HUDEP-2 (cell line): ENCODE results near the gene SNX5.

Source experiments
- DNase-seq, 76 experiments: peaks; one replicate each; lab custom pipeline; 2025; ENCODE audit not compliant: unreplicated experiment in 76 of 76; lab: John Stamatoyannopoulos, UW

SNX5 gene

GRCh38 chr20:17941826-17942196, 26.8 kb downstream of the SNX5 start:
- DNase-seq = no peak

- DNase-seq = no peak
These were observed 27.3 kb downstream of the SNX5 start for GRCh38 chr20:17941087-17941825.

- peak in 21 of 76 experiments; percentile 9 to 60 (median 21) for DNase-seq
These were observed 28.2 kb downstream of the SNX5 start for GRCh38 chr20:17940224-17940971.

GRCh38 chr20:17939622-17940223, 28.9 kb downstream of the SNX5 start:
- peak in 7 of 76 experiments; percentile 27 to 58 (median 46) for DNase-seq

GRCh38 chr20:17938871-17939619, 29.5 kb downstream of the SNX5 start:
- DNase-seq = peak in 61 of 76 experiments; percentile 13 to 70 (median 42)

GRCh38 chr20:17936761-17937732, 31.5 kb downstream of the SNX5 start:
- no peak for DNase-seq

- no peak for DNase-seq
These were observed 32.3 kb downstream of the SNX5 start for GRCh38 chr20:17936286-17936760.

GRCh38 chr20:17935761-17936160, 32.8 kb downstream of the SNX5 start:
- no peak for DNase-seq

- no peak for DNase-seq
These were observed 33.4 kb downstream of the SNX5 start for GRCh38 chr20:17935186-17935585.

GRCh38 chr20:17934141-17934862, 34.3 kb downstream of the SNX5 start:
- no peak for DNase-seq

GRCh38 chr20:17933711-17934110, 34.9 kb downstream of the SNX5 start:
- no peak for DNase-seq

GRCh38 chr20:17933121-17933520, 35.5 kb downstream of the SNX5 start:
- no peak for DNase-seq

GRCh38 chr20:17932396-17932795, 36.2 kb downstream of the SNX5 start:
- DNase-seq = no peak

GRCh38 chr20:17931513-17931912, 37.1 kb downstream of the SNX5 start:
- DNase-seq = no peak

- DNase-seq = no peak
These were observed 39.8 kb downstream of the SNX5 start for GRCh38 chr20:17928633-17929311.

- DNase-seq = no peak
These were observed 40.4 kb downstream of the SNX5 start for GRCh38 chr20:17928211-17928611.

- no peak for DNase-seq
These were observed 42.7 kb downstream of the SNX5 start for GRCh38 chr20:17925940-17926300.

- DNase-seq = peak in 59 of 76 experiments; percentile 8 to 75 (median 39)
These were observed 43.3 kb downstream of the SNX5 start for GRCh38 chr20:17925141-17925939.
